ENCODE results near the gene FANCC.
A peak's percentile ranks its signal among the peaks of the same experiment; 100 is the strongest.

- TF ChIP-seq EZH2phosphoT487 (IDR thresholded peaks at IDR 0.05; ENCODE audit: borderline replicate concordance, low read depth) (no peak), EP300 (IDR thresholded peaks at IDR 0.05; ENCODE audit: borderline replicate concordance in 1 of 2, low read depth in 1 of 2, low read length in 1 of 2) (peak in 1 of 2 experiments; percentile 46; a peak in 1 of 4 replicates)
- TF ChIP-seq, protein P1, sequence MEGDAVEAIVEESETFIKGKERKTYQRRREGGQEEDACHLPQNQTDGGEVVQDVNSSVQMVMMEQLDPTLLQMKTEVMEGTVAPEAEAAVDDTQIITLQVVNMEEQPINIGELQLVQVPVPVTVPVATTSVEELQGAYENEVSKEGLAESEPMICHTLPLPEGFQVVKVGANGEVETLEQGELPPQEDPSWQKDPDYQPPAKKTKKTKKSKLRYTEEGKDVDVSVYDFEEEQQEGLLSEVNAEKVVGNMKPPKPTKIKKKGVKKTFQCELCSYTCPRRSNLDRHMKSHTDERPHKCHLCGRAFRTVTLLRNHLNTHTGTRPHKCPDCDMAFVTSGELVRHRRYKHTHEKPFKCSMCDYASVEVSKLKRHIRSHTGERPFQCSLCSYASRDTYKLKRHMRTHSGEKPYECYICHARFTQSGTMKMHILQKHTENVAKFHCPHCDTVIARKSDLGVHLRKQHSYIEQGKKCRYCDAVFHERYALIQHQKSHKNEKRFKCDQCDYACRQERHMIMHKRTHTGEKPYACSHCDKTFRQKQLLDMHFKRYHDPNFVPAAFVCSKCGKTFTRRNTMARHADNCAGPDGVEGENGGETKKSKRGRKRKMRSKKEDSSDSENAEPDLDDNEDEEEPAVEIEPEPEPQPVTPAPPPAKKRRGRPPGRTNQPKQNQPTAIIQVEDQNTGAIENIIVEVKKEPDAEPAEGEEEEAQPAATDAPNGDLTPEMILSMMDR (IDR thresholded peaks at IDR 0.05): peak; percentile 43; the same call in 1 of the 2 replicates
Observed at GRCh38 chr9:95124582-95125367, 192.7 kb downstream of the FANCC start.
